SK-N-SH (cell line): ENCODE results near the gene NSUN2. TPM values are rescaled to one million over a fixed set of nuclear protein-coding genes. Genes with fewer than 3 reads are reported as not detected.

ENCODE experiments used
- CTCF ChIA-PET: fragments of 300-600, 350-600 bp; formaldehyde crosslinking; extraction: SDS; loops from one replicate; lab custom pipeline; 2021; lab: Yijun Ruan, JAX
- POLR2A ChIA-PET: fragments of 350-600 bp; sonication (Branson Sonifier 250); formaldehyde crosslinking; extraction: SDS; loops from one replicate; lab custom pipeline; 2020; ENCODE audit warnings: antibody characterized with exemption, inconsistent platforms; lab: Yijun Ruan, JAX
- DNase-seq: peaks from one replicate; pipeline ENCODE4 v3.0.0; 2012
- H2AFZ ChIP-seq: fragments of 200-600 bp; sonication (generic); 2 replicates; pipeline ENCODE4 v1.8.1; 2016; ENCODE audit warnings: antibody characterized with exemption, mild to moderate bottlenecking, low read depth
- H3F3A ChIP-seq: fragments of 200-600 bp; sonication (generic); replicated peaks from 2 replicates; pipeline ENCODE3; 2016; ENCODE audit warnings: antibody characterized with exemption, mild to moderate bottlenecking; ENCODE audit not compliant: insufficient read depth
- H3K27ac ChIP-seq, 2 experiments: fragments of 200-500 bp in 1 of 2; fragments of 200-600 bp in 1 of 2; sonication (Bioruptor generic) in 1 of 2; sonication (generic), shearing (Covaris generic) in 1 of 2; 2 replicates each; pipeline versions ENCODE4 v1.5.1 to v1.6.1; 2014 to 2016; ENCODE audit warnings: low read depth in 2 of 2, inconsistent platforms in 1 of 2, low read length in 1 of 2, mild to moderate bottlenecking in 1 of 2, mixed read lengths in 1 of 2
- H3K27me3 ChIP-seq: fragments of 200-600 bp; sonication (generic), shearing (Covaris generic); 2 replicates; pipeline ENCODE4 v1.6.1; 2016; ENCODE audit warnings: mixed run types; ENCODE audit not compliant: insufficient read depth
- H3K36me3 ChIP-seq, 2 experiments: fragments of 200-500 bp in 1 of 2; fragments of 200-600 bp in 1 of 2; sonication (Bioruptor generic) in 1 of 2; sonication (generic) in 1 of 2; replicated peaks in 1 of 2; 2 replicates each; pipeline versions ENCODE3 to v1.5.1; 2014 to 2016; ENCODE audit warnings: low read length in 1 of 2, mild to moderate bottlenecking in 1 of 2; ENCODE audit not compliant: insufficient read depth in 2 of 2, control insufficient read depth in 1 of 2
- H3K4me1 ChIP-seq, 2 experiments: fragments of 200-500 bp in 1 of 2; fragments of 200-600 bp in 1 of 2; sonication (Bioruptor generic) in 1 of 2; sonication (generic), shearing (Covaris generic) in 1 of 2; 2 replicates each; pipeline versions ENCODE4 v1.5.1 to v1.6.1; 2014 to 2016; ENCODE audit warnings: low read depth in 1 of 2, low read length in 1 of 2, mixed run types in 1 of 2; ENCODE audit not compliant: insufficient read depth in 2 of 2, control insufficient read depth in 1 of 2
- H3K4me2 ChIP-seq: fragments of 200-600 bp; sonication (generic), shearing (Covaris generic); 2 replicates; pipeline ENCODE4 v1.6.1; 2017; ENCODE audit warnings: mixed run types
- H3K4me3 ChIP-seq, 2 experiments: fragments of 200-500 bp in 1 of 2; fragments of 200-600 bp in 1 of 2; sonication (Bioruptor generic) in 1 of 2; sonication (generic), shearing (Covaris generic) in 1 of 2; 2 replicates each; pipeline versions ENCODE4 v1.5.1 to v1.8.1; 2014 to 2016; ENCODE audit warnings: low read depth in 2 of 2, inconsistent platforms in 1 of 2, low read length in 1 of 2, mild to moderate bottlenecking in 1 of 2, mixed read lengths in 1 of 2, moderate library complexity in 1 of 2
- H3K79me2 ChIP-seq: fragments of 200-600 bp; sonication (generic); 2 replicates; pipeline ENCODE4 v1.8.1; 2017; ENCODE audit warnings: mild to moderate bottlenecking; ENCODE audit not compliant: insufficient read depth
- H3K9ac ChIP-seq: fragments of 200-600 bp; sonication (generic); 2 replicates; pipeline ENCODE4 v1.6.1; 2017; ENCODE audit warnings: mixed run types
- H3K9me2 ChIP-seq: fragments of 200-600 bp; sonication (generic); 2 replicates; pipeline ENCODE4 v1.6.1; 2017; ENCODE audit warnings: mixed run types
- H3K9me3 ChIP-seq: fragments of 200-600 bp; sonication (generic); 2 replicates; pipeline ENCODE4 v1.6.1; 2017; ENCODE audit warnings: mixed run types, mild to moderate bottlenecking, moderate library complexity
- H4K20me1 ChIP-seq: fragments of 200-600 bp; sonication (generic); 2 replicates; pipeline ENCODE4 v1.6.1; 2017; ENCODE audit warnings: mild to moderate bottlenecking, mixed run types; ENCODE audit not compliant: insufficient read depth
- ELF1 ChIP-seq: IDR thresholded peaks from 2 replicates; pipeline ENCODE4 v1.4.0; 2012
- EP300 ChIP-seq, 2 experiments: IDR thresholded peaks; 2 replicates each; pipeline versions ENCODE4 v1.4.0 to v1.6.1; 2012; ENCODE audit warnings: borderline replicate concordance in 1 of 2, low read depth in 1 of 2, low read length in 1 of 2
- FOSL2 ChIP-seq: IDR thresholded peaks from 2 replicates; pipeline ENCODE4 v1.4.0; 2012; ENCODE audit warnings: low read depth, mild to moderate bottlenecking, moderate library complexity, borderline replicate concordance
- FOXJ3 ChIP-seq: sonication (generic); formaldehyde crosslinking; IDR thresholded peaks from 2 replicates; pipeline ENCODE4 v1.5.1; 2020; ENCODE audit warnings: mild to moderate bottlenecking, missing genetic modification reagents
- GABPA ChIP-seq: IDR thresholded peaks from 2 replicates; pipeline ENCODE4 v1.4.0; 2012; ENCODE audit warnings: low read depth, mild to moderate bottlenecking
- GATA2 ChIP-seq: sonication (generic); formaldehyde crosslinking; IDR thresholded peaks from 2 replicates; pipeline ENCODE4 v1.5.0; 2020; ENCODE audit warnings: mild to moderate bottlenecking, missing genetic modification reagents
- MAX ChIP-seq: IDR thresholded peaks from 2 replicates; pipeline ENCODE4 v1.4.0; 2012; ENCODE audit warnings: low read depth
- MXI1 ChIP-seq: IDR thresholded peaks from 2 replicates; pipeline ENCODE4 v1.6.1; 2012; ENCODE audit warnings: mild to moderate bottlenecking, low read depth, low read length, improper control_type of control experiment
- NFIC ChIP-seq: IDR thresholded peaks from 2 replicates; pipeline ENCODE4 v1.4.0; 2012; ENCODE audit warnings: borderline replicate concordance
- PBX3 ChIP-seq: IDR thresholded peaks from 2 replicates; pipeline ENCODE4; 2012
- POLR2AphosphoS5 ChIP-seq: IDR thresholded peaks from 2 replicates; pipeline ENCODE4 v1.6.1; 2012; ENCODE audit warnings: low read depth, low read length
- RAD21 ChIP-seq: IDR thresholded peaks from 2 replicates; pipeline ENCODE4 v1.6.1; 2012; ENCODE audit warnings: mild to moderate bottlenecking, low read length
- RCOR1 ChIP-seq: fragments of 150-350 bp; IDR thresholded peaks from 2 replicates; pipeline ENCODE4 v1.6.1; 2017; ENCODE audit warnings: antibody characterized with exemption, low read length
- RFX5 ChIP-seq: IDR thresholded peaks from 2 replicates; pipeline ENCODE4 v1.6.1; 2012; ENCODE audit warnings: mild to moderate bottlenecking, improper control_type of control experiment, low read length
- RXRA ChIP-seq: IDR thresholded peaks from 2 replicates; pipeline ENCODE4 v1.4.0; 2012; ENCODE audit warnings: low read depth, mild to moderate bottlenecking, borderline replicate concordance
- SIN3A ChIP-seq: IDR thresholded peaks from 2 replicates; pipeline ENCODE4 v1.6.1; 2012; ENCODE audit warnings: low read depth, mild to moderate bottlenecking, low read length, moderate library complexity, borderline replicate concordance
- USF1 ChIP-seq: IDR thresholded peaks from 2 replicates; pipeline ENCODE4 v1.4.0; 2012; ENCODE audit warnings: low read depth, borderline replicate concordance
- USF2 ChIP-seq: fragments of 150-350 bp; IDR thresholded peaks from 2 replicates; pipeline ENCODE4 v1.6.1; 2017; ENCODE audit warnings: antibody characterized with exemption, low read length, low read depth, borderline replicate concordance
- YY1 ChIP-seq: IDR thresholded peaks from 2 replicates; pipeline ENCODE4 v1.4.0; 2012; ENCODE audit warnings: low read depth, mild to moderate bottlenecking
- ZBTB33 ChIP-seq: IDR thresholded peaks from 2 replicates; pipeline ENCODE4 v1.4.0; 2012; ENCODE audit warnings: low read depth, borderline replicate concordance
- WGBS: methylation state at CpG from one replicate; pipeline ENCODE4 v1.1.6; 2017; ENCODE audit warnings: low lambda C conversion rate; 5-methylcytosine and 5-hydroxymethylcytosine counted together
- polyA plus RNA-seq, 3 experiments: library from polyadenylated mRNA; depleted of rRNA; stranded (reverse); fragments of >200 nt; gene quantifications; 2 replicates each; pipeline ENCODE4 v1.2.3, GENCODE V29; 2012

NSUN2 gene
- polyA plus RNA-seq, 1 of the 3 experiments (the other 2 are of a cell fraction) = 78.9 TPM

GRCh38 chr5:6592601-6593000 is 40.2 kb downstream of the NSUN2 start:
- Histone ChIP-seq H3K4me3 (no peak overlapping the region), H4K20me1 (no peaks in the 10 kb centered on the region), H3K4me2 (no peak overlapping the region), H3K9ac (no peak overlapping the region), H3K9me3 (no peaks in the 10 kb centered on the region), H3K79me2 (no peaks in the 10 kb centered on the region), H2AFZ (no peak overlapping the region), H3K4me1 (no peaks in the 10 kb centered on the region), H3K9me2 (no peaks in the 10 kb centered on the region), H3K27ac (no peak overlapping the region), H3F3A (no peaks in the 10 kb centered on the region), H3K36me3 (peaks cover 4 to 18% of the 10 kb centered on the region in 2 experiments), H3K27me3 (no peaks in the 10 kb centered on the region)
- ChIA-PET CTCF (interaction anchor here (1.2 kb wide), 1 partner anchor 10 kb away, joined by 5 read pairs; no protein-coding TSS in a partner anchor), POLR2A (no interaction called here)
- TF ChIP-seq POLR2AphosphoS5 (no peak), GABPA (no peak), ELF1 (no peak), PBX3 (no peak), SIN3A (no peak), RCOR1 (no peak), EP300 (IDR thresholded peaks at IDR 0.05; ENCODE audit: borderline replicate concordance in 1 of 2, low read depth in 1 of 2, low read length in 1 of 2) (no peak), MXI1 (no peak), RFX5 (no peak), ZBTB33 (no peak), MAX (no peak), GATA2 (CRISPR knock-in tag) (no peak), RXRA (no peak), NFIC (no peak), USF1 (no peak), RAD21 (no peak), FOXJ3 (CRISPR knock-in tag) (no peak), FOSL2 (no peak), YY1 (no peak), USF2 (no peak)
- no peak for DNase-seq
- WGBS = 54% methylated on average over 3 of the region's 3 CpGs
